Lung (tissue), 12 donors: ENCODE data around the gene LONP1. TPM values are rescaled to one million over a fixed set of nuclear protein-coding genes. Genes with fewer than 3 reads are reported as not detected.
"Not testable (repeated sequence)": the region's sequence is repeated elsewhere in the genome, so short reads cannot be mapped to it uniquely, and the experiment has no call there.

ENCODE experiments used
- ATAC-seq: fragments of 200-7000 bp; cut with Tn5 transposase; one replicate; pipeline ENCODE4 v1.9.1; 2020; ENCODE audit warnings: moderate number of reproducible peaks; ENCODE audit not compliant: insufficient read depth, low FRiP score
- DNase-seq, 3 donors: peaks; one replicate each; pipeline ENCODE4 v3.0.0-alpha.2; 2013 to 2017
- H3K27ac ChIP-seq, 2 donors: one replicate each; pipeline ENCODE4 v1.5.1; 2013; ENCODE audit warnings: mild to moderate bottlenecking in 2 of 2, moderate library complexity in 2 of 2, control low read depth in 1 of 2, inconsistent platforms in 1 of 2, low read depth in 1 of 2, low read length in 1 of 2
- H3K27me3 ChIP-seq, 3 donors: one replicate each; pipeline ENCODE4 v1.5.1; 2013; ENCODE audit warnings: low read length in 2 of 3; ENCODE audit not compliant: control insufficient read depth in 3 of 3, insufficient read depth in 3 of 3
- H3K36me3 ChIP-seq, 4 donors: one replicate each; pipeline ENCODE4 v1.5.1; 2013; ENCODE audit warnings: low read length in 4 of 4, mild to moderate bottlenecking in 1 of 4, moderate library complexity in 1 of 4; ENCODE audit not compliant: control insufficient read depth in 4 of 4, insufficient read depth in 4 of 4
- H3K4me1 ChIP-seq, 5 donors: one replicate each; pipeline ENCODE4 v1.5.1; 2013; ENCODE audit warnings: low read length in 5 of 5, mild to moderate bottlenecking in 2 of 5, moderate library complexity in 1 of 5; ENCODE audit not compliant: control insufficient read depth in 5 of 5, insufficient read depth in 5 of 5
- H3K4me3 ChIP-seq: one replicate; pipeline ENCODE4 v1.5.1; 2013; ENCODE audit warnings: mild to moderate bottlenecking, control low read depth, moderate library complexity
- H3K9ac ChIP-seq, 2 donors: one replicate each; pipeline ENCODE4 v1.5.1; 2013; ENCODE audit warnings: low read length in 2 of 2, control low read depth in 1 of 2; ENCODE audit not compliant: insufficient read depth in 1 of 2
- H3K9me3 ChIP-seq, 4 donors: one replicate each; pipeline ENCODE4 v1.5.1; 2013; ENCODE audit warnings: low read length in 3 of 4, mild to moderate bottlenecking in 1 of 4, moderate library complexity in 1 of 4; ENCODE audit not compliant: control insufficient read depth in 4 of 4, insufficient read depth in 3 of 4
- WGBS, 2 donors: extraction: QIAGEN DNeasy Blood & Tissue Kit; methylation state at CpG; one replicate each; pipeline ENCODE4 v1.1.7; 2013; 5-methylcytosine and 5-hydroxymethylcytosine counted together
- polyA plus RNA-seq, 2 donors: library from polyadenylated mRNA; stranded (reverse); fragments of 200-250 nt; gene quantifications; one replicate each; pipeline ENCODE4 v1.2.1, GENCODE V29; 2013
- total RNA-seq, 2 donors: library from RNA; depleted of rRNA in 1 of 2; stranded (reverse); fragments of >200 nt in 1 of 2; gene quantifications; one replicate each; pipeline ENCODE4 v1.2.1, GENCODE V29; 2014 to 2021
- TF ChIP-seq, protein P1 (sequence below): IDR thresholded peaks from 2 replicates; pipeline ENCODE4 v1.5.1; 2012; ENCODE audit warnings: mild to moderate bottlenecking; ENCODE audit errors: control extremely low read depth, extremely low read depth
- donor health status: control.
- donor health status: control.
- donor health status: Bipolar disorder and iron deficiency.
- donor health status: healthy.
- donor health status: DM: yes; HTN: yes; CAD: no.

LONP1 gene
- total and polyA plus RNA-seq, 4 donors, result 41.0 to 89.6 (median 69.0) TPM

DNA sequence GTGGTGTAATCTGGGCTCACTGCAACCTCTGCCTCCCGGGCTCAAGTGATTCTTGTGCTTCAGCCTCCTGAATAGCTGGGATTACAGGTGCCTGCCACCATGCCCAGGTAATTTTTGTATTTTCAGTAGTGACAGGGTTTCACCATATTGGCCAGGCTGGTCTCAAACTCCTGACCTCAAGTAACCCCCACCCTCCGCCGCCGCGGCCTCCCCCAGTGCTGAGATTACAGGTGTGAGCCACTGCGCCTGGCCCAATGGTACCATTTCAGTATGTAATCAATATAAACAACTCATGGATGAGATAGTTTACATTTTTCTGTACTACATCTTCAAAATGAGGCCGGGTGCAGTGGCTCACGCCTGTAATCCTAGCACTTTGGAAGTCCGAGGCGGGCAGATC, 25.1 kb upstream of the LONP1 start:
- not testable (repeated sequence) for ATAC-seq, H3K27me3 ChIP-seq, DNase-seq, H3K9ac ChIP-seq, H3K4me3 ChIP-seq, H3K27ac ChIP-seq, H3K36me3 ChIP-seq, H3K4me1 ChIP-seq, H3K9me3 ChIP-seq
- 89 to 95% methylated on average over 10 of the region's 10 CpGs for whole genome bisulfite sequencing, 2 donors

DNA sequence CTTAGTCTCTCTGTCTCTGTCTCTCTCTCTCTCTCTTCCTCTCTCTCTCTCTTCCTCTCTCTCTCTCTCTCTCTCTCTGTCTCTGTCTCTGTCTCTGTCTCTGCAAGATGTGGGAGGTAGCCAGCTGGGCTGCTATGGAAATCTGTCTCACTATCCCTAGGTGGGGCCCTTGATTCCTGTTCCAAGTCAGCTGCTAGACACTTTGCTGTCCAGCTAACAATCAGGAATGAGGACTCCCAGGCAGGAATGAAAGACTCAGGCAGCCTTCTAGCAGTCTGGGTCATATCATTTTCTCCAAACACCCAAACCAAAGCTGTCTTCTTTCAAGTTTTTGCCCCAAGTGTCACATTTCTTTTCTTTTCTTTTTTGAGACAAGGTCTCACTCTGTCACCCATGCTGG, 23.7 kb upstream of the LONP1 start:
- Histone ChIP-seq H3K4me3 (no peak overlapping the region), H3K4me1 (no peaks in the 10 kb centered on the region), H3K9me3 (no peaks in the 10 kb centered on the region), H3K27me3 (no peaks in the 10 kb centered on the region), H3K36me3 (no peaks in the 10 kb centered on the region), H3K9ac (no peak overlapping the region), H3K27ac (no peak overlapping the region)
- ATAC-seq (no peak), DNase-seq (no peak)
- TF ChIP-seq, protein P1, sequence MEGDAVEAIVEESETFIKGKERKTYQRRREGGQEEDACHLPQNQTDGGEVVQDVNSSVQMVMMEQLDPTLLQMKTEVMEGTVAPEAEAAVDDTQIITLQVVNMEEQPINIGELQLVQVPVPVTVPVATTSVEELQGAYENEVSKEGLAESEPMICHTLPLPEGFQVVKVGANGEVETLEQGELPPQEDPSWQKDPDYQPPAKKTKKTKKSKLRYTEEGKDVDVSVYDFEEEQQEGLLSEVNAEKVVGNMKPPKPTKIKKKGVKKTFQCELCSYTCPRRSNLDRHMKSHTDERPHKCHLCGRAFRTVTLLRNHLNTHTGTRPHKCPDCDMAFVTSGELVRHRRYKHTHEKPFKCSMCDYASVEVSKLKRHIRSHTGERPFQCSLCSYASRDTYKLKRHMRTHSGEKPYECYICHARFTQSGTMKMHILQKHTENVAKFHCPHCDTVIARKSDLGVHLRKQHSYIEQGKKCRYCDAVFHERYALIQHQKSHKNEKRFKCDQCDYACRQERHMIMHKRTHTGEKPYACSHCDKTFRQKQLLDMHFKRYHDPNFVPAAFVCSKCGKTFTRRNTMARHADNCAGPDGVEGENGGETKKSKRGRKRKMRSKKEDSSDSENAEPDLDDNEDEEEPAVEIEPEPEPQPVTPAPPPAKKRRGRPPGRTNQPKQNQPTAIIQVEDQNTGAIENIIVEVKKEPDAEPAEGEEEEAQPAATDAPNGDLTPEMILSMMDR, result no peak

DNA sequence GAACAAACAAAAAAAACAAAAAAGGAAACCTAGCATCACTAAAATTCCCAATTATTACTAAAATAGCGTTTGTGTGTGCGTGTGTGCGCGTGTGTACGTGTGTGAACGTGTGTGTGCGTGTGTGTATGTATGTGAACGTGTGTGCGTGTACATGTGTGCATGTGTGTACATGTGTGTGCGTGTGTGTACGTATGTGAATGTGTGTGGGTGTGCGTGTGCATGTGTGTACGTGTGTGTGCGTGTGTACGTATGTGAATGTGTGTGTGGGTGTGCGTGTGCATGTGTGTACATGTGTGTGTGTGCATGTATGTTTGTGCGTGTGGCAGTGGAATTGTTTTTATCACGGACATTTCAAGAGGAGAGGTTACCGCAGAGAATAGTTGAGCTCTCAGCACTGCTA, 22.1 kb upstream of the LONP1 start:
- H3K4me3 ChIP-seq, result no peak overlapping the region
- DNase-seq (no peak), ATAC-seq (no peak)
- no peaks in the 10 kb centered on the region for H3K9me3 ChIP-seq
- TF ChIP-seq, protein P1, result no peak
- 83 to 85% methylated on average over 19 of the region's 19 CpGs for WGBS, 2 donors
- no peaks in the 10 kb centered on the region for H3K4me1 ChIP-seq
- no peak overlapping the region for H3K27ac ChIP-seq
- H3K27me3 ChIP-seq, result no peaks in the 10 kb centered on the region
- H3K9ac ChIP-seq, result no peak overlapping the region
- no peaks in the 10 kb centered on the region for H3K36me3 ChIP-seq

DNA sequence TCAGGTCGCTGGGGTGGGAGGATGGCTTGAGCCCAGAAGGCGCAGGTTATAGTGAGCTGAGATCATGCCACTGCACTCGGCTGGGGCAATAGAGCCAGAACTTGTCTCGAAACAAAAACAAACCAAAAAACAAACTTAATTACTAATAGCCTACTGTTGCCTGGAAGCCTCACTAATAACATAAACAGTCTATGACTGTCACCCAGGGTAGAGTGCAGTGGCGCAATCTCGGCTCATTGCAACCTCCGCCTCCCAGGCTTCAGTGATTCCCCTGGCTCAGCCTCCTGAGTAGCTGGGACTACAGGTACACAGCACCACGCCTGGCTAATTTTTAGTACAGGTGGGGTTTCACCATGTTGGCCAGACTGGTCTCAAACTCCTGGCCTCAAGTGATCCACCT, 18.5 kb upstream of the LONP1 start:
- DNase-seq (peak in 2 of 3 donors; percentile 6 to 11), ATAC-seq (no peak)
- H3K9ac ChIP-seq, result no peak overlapping the region
- TF ChIP-seq, protein P1, result no peak
- no peaks in the 10 kb centered on the region for H3K9me3 ChIP-seq
- H3K36me3 ChIP-seq, result no peaks in the 10 kb centered on the region
- no peaks in the 10 kb centered on the region for H3K4me1 ChIP-seq
- 71 to 84% methylated on average over 8 of the region's 8 CpGs for WGBS, 2 donors
- no peaks in the 10 kb centered on the region for H3K27me3 ChIP-seq
- H3K4me3 ChIP-seq, result no peak overlapping the region
- no peak overlapping the region for H3K27ac ChIP-seq

DNA sequence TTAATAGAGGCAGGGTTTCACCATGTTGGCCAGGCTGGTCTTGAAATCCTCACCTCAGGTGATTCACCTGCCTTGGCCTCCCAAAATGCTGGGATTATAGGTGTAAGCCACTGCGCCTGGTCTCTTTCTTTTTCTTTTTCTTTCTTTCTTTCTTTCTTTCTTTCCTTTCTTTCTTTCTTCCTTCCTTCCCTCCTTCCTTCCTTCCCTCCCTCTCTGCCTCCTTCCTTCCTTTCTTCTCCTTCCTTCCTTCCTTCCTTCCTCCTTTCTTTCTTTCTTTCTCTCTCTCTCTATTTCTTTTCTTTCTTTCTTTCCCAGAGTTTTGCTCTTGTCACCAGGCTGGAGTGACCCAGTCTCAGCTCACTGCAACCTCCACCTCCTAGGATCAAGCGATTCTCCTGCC, 13.2 kb upstream of the LONP1 start:
- WGBS, 2 donors, result 80 to 93% methylated on average over 2 of the region's 2 CpGs
- not testable (repeated sequence) for H3K4me1 ChIP-seq

More for the DNA sequence above, 13.2 kb upstream of the LONP1 start:
- not testable (repeated sequence) for H3K4me3 ChIP-seq, H3K27ac ChIP-seq, H3K27me3 ChIP-seq, DNase-seq, H3K36me3 ChIP-seq, H3K9ac ChIP-seq, ATAC-seq, H3K9me3 ChIP-seq
